ENCODE measurements around the gene SNRPA. TPM values are rescaled to one million over a fixed set of nuclear protein-coding genes. Genes with fewer than 3 reads are reported as not detected.
A peak's percentile ranks its signal among the peaks of the same experiment; 100 is the strongest.
"Not testable (repeated sequence)": the region's sequence is repeated elsewhere in the genome, so short reads cannot be mapped to it uniquely, and the experiment has no call there.

The SNRPA gene
- total RNA-seq, 1 experiment from 2014 or later = 93.3 TPM

GRCh38 chr19:40800997-40801377, 50.0 kb downstream of the SNRPA start:
- DNase-seq (ENCODE audit: low read depth) = no peak

GRCh38 chr19:40801426-40802299, 50.7 kb downstream of the SNRPA start:
- DNase-seq (ENCODE audit: low read depth) = no peak

- DNase-seq (ENCODE audit: low read depth) = no peak
These were observed 51.5 kb downstream of the SNRPA start for GRCh38 chr19:40802300-40803169.

GRCh38 chr19:40803170-40803856, 52.3 kb downstream of the SNRPA start:
- no peak for DNase-seq (ENCODE audit: low read depth)

- DNase-seq (ENCODE audit: low read depth) = no peak
These were observed 53.1 kb downstream of the SNRPA start for GRCh38 chr19:40803857-40804782.

- no peak for DNase-seq (ENCODE audit: low read depth)
These were observed 53.8 kb downstream of the SNRPA start for GRCh38 chr19:40804783-40805242.

GRCh38 chr19:40805258-40805868, 54.4 kb downstream of the SNRPA start:
- no peak for DNase-seq (ENCODE audit: low read depth)

- no peak for DNase-seq (ENCODE audit: low read depth)
These were observed 55.6 kb downstream of the SNRPA start for GRCh38 chr19:40806423-40807146.

- DNase-seq (ENCODE audit: low read depth) = peak; percentile 45
These were observed 56.4 kb downstream of the SNRPA start for GRCh38 chr19:40807147-40808020.

- DNase-seq (ENCODE audit: low read depth) = no peak
These were observed 57.0 kb downstream of the SNRPA start for GRCh38 chr19:40808021-40808325.

- no peak for DNase-seq (ENCODE audit: low read depth)
These were observed 57.5 kb downstream of the SNRPA start for GRCh38 chr19:40808497-40808896.

GRCh38 chr19:40809358-40810086, 58.5 kb downstream of the SNRPA start:
- no peak for DNase-seq (ENCODE audit: low read depth)

GRCh38 chr19:40810160-40810559, 59.2 kb downstream of the SNRPA start:
- DNase-seq (ENCODE audit: low read depth) = no peak

- not testable (repeated sequence) for DNase-seq (ENCODE audit: low read depth)
These were observed 59.8 kb downstream of the SNRPA start for GRCh38 chr19:40810649-40811408.

- no peak for DNase-seq (ENCODE audit: low read depth)
These were observed 60.7 kb downstream of the SNRPA start for GRCh38 chr19:40811478-40812341.

- DNase-seq (ENCODE audit: low read depth) = not testable (repeated sequence)
These were observed 61.6 kb downstream of the SNRPA start for GRCh38 chr19:40812571-40812970.

All from M059J (cell line).